HG03558 (cell line): Measurements from ENCODE around the gene FAM234B.
"Not testable (repeated sequence)": the region's sequence is repeated elsewhere in the genome, so short reads cannot be mapped to it uniquely, and the experiment has no call there.

Experiments
- ATAC-seq: cut with Tn5 transposase; IDR thresholded peaks from one replicate; pipeline ENCODE4 v1.9.1; 2021; ENCODE audit warnings: moderate number of reproducible peaks; ENCODE audit not compliant: unreplicated experiment; ENCODE audit errors: extremely low read depth

Gene FAM234B

GRCh38 chr12:13022851-13023271, 21.3 kb upstream of the FAM234B start:
- ATAC-seq = no peak

- no peak for ATAC-seq
These were observed 20.2 kb upstream of the FAM234B start for GRCh38 chr12:13023811-13024530.

- ATAC-seq = no peak
These were observed 19.7 kb upstream of the FAM234B start for GRCh38 chr12:13024531-13024916.

- no peak for ATAC-seq
These were observed 17.9 kb upstream of the FAM234B start for GRCh38 chr12:13026286-13026685.

- ATAC-seq = no peak
These were observed 17.1 kb upstream of the FAM234B start for GRCh38 chr12:13027032-13027431.

- ATAC-seq = no peak
These were observed 16.7 kb upstream of the FAM234B start for GRCh38 chr12:13027508-13027907.

GRCh38 chr12:13028825-13029570, 15.2 kb upstream of the FAM234B start:
- ATAC-seq = no peak

GRCh38 chr12:13030541-13031291, 13.5 kb upstream of the FAM234B start:
- no peak for ATAC-seq

- no peak for ATAC-seq
These were observed 12.0 kb upstream of the FAM234B start for GRCh38 chr12:13032164-13032563.

- ATAC-seq = no peak
These were observed 10.7 kb upstream of the FAM234B start for GRCh38 chr12:13033476-13033875.

- ATAC-seq = not testable (repeated sequence)
These were observed 8.8 kb upstream of the FAM234B start for GRCh38 chr12:13035335-13035734.

GRCh38 chr12:13036881-13037280, 7.3 kb upstream of the FAM234B start:
- no peak for ATAC-seq

- ATAC-seq = no peak
These were observed 5.6 kb upstream of the FAM234B start for GRCh38 chr12:13038491-13039161.

- no peak for ATAC-seq
These were observed 4.7 kb upstream of the FAM234B start for GRCh38 chr12:13039328-13039956.

GRCh38 chr12:13041224-13041623, 3.0 kb upstream of the FAM234B start:
- no peak for ATAC-seq

GRCh38 chr12:13042666-13043230, 1.4 kb upstream of the FAM234B start:
- no peak for ATAC-seq

GRCh38 chr12:13044906-13045299, 722 bp downstream of the FAM234B start:
- no peak for ATAC-seq

GRCh38 chr12:13045816-13046215, 1.6 kb downstream of the FAM234B start:
- ATAC-seq = no peak

GRCh38 chr12:13046964-13047363, 2.8 kb downstream of the FAM234B start:
- no peak for ATAC-seq

- ATAC-seq = no peak
These were observed 5.6 kb downstream of the FAM234B start for GRCh38 chr12:13049816-13050215.
